Keratinocyte (primary cell): ENCODE measurements around the gene SPATA13.

Source experiments
- CTCF ChIP-seq, 3 experiments: IDR thresholded peaks in 1 of 3; conservative IDR thresholded peaks in 1 of 3; optimal IDR thresholded peaks in 1 of 3; 2 replicates in 2 of 3; 3 replicates in 1 of 3; pipeline versions ENCODE3 to v1.5.1; 2011; ENCODE audit warnings: low read length in 3 of 3, mild to moderate bottlenecking in 3 of 3, moderate library complexity in 2 of 3, control low read depth in 1 of 3, inconsistent platforms in 1 of 3; ENCODE audit not compliant: insufficient read depth in 2 of 3; ENCODE audit errors: extremely low read depth in 1 of 3
- EZH2 ChIP-seq: IDR thresholded peaks from one replicate; pipeline ENCODE4 v1.6.1; 2012; ENCODE audit warnings: inconsistent platforms, mild to moderate bottlenecking, low read length, moderate library complexity

- TF ChIP-seq CTCF (optimal IDR thresholded peaks at IDR 0.05 in 1 of 3, IDR thresholded peaks at IDR 0.05 in 1 of 3, conservative IDR thresholded peaks at IDR 0.05 in 1 of 3; ENCODE audit: extremely low read depth in 1 of 3, insufficient read depth in 2 of 3, low read length in 3 of 3) = no peak
- TF ChIP-seq EZH2 = no peak
Observed at GRCh38 chr13:24123761-24124160, 36.8 kb upstream of the SPATA13 start.
